ENCODE measurements around the gene SPRYD7.

- TF ChIP-seq EP300 (IDR thresholded peaks at IDR 0.05) (no peak), POLR2A (IDR thresholded peaks at IDR 0.05) (no peak), CTCF (IDR thresholded peaks at IDR 0.05) (no peak)
Observed at GRCh38 chr13:49977992-49978391, 41.9 kb upstream of the SPRYD7 start.
